ENCODE results near the gene FUOM. TPM values are rescaled to one million over a fixed set of nuclear protein-coding genes. Genes with fewer than 3 reads are reported as not detected.

Gene FUOM
- polyA plus RNA-seq, 3 donors = 29.8 to 56.8 (median 39.0) TPM

GRCh38 chr10:133337370-133337725, 20.5 kb downstream of the FUOM start:
- intact Hi-C loops (cut with micrococcal nuclease) = no loop called here
- H3K9me3 ChIP-seq (replicated peaks in 1 of 2; ENCODE audit: control insufficient read depth in 1 of 2, insufficient read depth in 1 of 2, low read length in 2 of 2) = peaks cover 5 to 29% of the 10 kb centered on the region in 2 donors

DNA sequence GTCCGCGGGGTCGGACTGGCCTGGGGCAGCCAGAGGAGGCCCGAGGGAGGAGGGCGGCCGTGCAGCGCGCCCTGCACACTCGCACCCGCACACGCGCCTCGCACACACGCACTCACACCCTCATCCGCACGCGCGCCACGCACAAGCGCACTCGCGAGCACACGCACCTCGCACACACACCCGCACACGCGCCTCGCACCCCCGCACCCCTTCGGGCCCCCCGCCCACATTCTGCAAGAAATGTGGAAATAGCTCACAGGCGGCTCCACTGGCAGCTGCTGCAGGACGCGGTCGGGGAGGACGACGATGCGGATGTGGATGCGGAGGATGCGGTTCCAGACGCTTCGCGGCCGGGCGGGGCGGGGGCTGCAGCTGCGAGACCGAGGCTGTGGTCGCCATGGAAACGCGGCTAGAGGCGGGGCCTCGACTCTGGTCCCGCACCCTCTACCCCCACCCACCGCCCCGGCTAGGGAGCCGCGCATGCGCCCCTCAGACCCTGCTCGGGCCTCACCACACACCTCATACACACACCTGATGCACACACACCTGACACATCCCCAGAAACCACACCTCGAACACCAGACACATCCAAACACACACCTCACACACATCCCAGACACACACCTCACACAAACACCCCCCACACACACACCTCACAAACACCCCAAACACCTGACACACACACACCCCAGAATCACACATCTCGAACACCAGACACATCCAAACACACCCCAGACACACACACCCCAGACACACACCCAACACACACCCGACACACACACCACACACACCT, 21.0 kb downstream of the FUOM start, which contains the start of gene CALY:
Gene CALY, minus strand, starts transcription at position 320 of the 793 bp plus-strand sequence. CDS start 7,907 bp downstream, outside the sequence.
- peaks cover 7% of the 10 kb centered on the region for H3K4me1 Mint-ChIP-seq
- Histone ChIP-seq H3K36me3 (replicated peaks in 1 of 2; ENCODE audit: control insufficient read depth in 1 of 2, insufficient read depth in 2 of 2, low read length in 2 of 2) (no peaks in the 10 kb centered on the region), H3K4me3 (replicated peaks in 1 of 3; ENCODE audit: low read depth in 2 of 3, low read length in 3 of 3) (peak within 1 kb of the TSS in 1 of 3 experiments; percentile 44), H2AFZ (ENCODE audit: insufficient read depth, low read depth, low read length, poor library complexity, severe bottlenecking) (peak within 1 kb of the TSS; percentile 41), H3K27me3 (ENCODE audit: control insufficient read depth in 2 of 2, insufficient read depth in 2 of 2, low read length in 2 of 2) (peaks cover 9 to 55% of the 10 kb centered on the region in 2 donors), H3K79me2 (ENCODE audit: insufficient read depth, low read length) (no peaks in the 10 kb centered on the region), H3K9me3 (replicated peaks in 1 of 2; ENCODE audit: control insufficient read depth in 1 of 2, insufficient read depth in 1 of 2, low read length in 2 of 2) (peaks cover 5 to 33% of the 10 kb centered on the region in 2 donors), H3K4me2 (replicated peaks; ENCODE audit: extremely low read depth, low read length, poor library complexity, severe bottlenecking) (peak within 1 kb of the TSS; percentile 48), H4K20me1 (ENCODE audit: insufficient read depth, low read length) (no peaks in the 10 kb centered on the region), H3K9ac (ENCODE audit: insufficient read depth, low read length, poor library complexity, severe bottlenecking) (no peak within 1 kb of the TSS), H3K4me1 (ENCODE audit: control insufficient read depth in 1 of 2, insufficient read depth in 2 of 2, low read length in 2 of 2) (peaks cover 7 to 12% of the 10 kb centered on the region in 2 donors), H3K27ac (ENCODE audit: low read depth in 1 of 2, low read length in 2 of 2) (no peak within 1 kb of the TSS)
- peak within 1 kb of the TSS; percentile 9 to 70 for H3K4me3 Mint-ChIP-seq
- no peaks in the 10 kb centered on the region for H3K36me3 Mint-ChIP-seq
- TF ChIP-seq, protein P1, sequence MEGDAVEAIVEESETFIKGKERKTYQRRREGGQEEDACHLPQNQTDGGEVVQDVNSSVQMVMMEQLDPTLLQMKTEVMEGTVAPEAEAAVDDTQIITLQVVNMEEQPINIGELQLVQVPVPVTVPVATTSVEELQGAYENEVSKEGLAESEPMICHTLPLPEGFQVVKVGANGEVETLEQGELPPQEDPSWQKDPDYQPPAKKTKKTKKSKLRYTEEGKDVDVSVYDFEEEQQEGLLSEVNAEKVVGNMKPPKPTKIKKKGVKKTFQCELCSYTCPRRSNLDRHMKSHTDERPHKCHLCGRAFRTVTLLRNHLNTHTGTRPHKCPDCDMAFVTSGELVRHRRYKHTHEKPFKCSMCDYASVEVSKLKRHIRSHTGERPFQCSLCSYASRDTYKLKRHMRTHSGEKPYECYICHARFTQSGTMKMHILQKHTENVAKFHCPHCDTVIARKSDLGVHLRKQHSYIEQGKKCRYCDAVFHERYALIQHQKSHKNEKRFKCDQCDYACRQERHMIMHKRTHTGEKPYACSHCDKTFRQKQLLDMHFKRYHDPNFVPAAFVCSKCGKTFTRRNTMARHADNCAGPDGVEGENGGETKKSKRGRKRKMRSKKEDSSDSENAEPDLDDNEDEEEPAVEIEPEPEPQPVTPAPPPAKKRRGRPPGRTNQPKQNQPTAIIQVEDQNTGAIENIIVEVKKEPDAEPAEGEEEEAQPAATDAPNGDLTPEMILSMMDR (IDR thresholded peaks at IDR 0.05) = no peak
- H3K9me3 Mint-ChIP-seq = peaks cover 0 to 16% (median 8%) of the 10 kb centered on the region in 7 donors
- no peak for DNase-seq
- intact Hi-C loops (cut with micrococcal nuclease) = no loop called here
- 14% methylated on average over 62 of the region's 63 CpGs for WGBS (ENCODE audit: insufficient coverage)
- H3K27ac Mint-ChIP-seq = no peak within 1 kb of the TSS
- peaks cover 28 to 44% (median 38%) of the 10 kb centered on the region in 3 donors for H3K27me3 Mint-ChIP-seq (ENCODE audit: low read depth in 3 of 3)

More at GRCh38 chr10:133337370-133337725, 20.5 kb downstream of the FUOM start:
- Histone ChIP-seq H2AFZ (ENCODE audit: insufficient read depth, low read depth, low read length, poor library complexity, severe bottlenecking) (no peak overlapping the region), H3K4me3 (replicated peaks in 1 of 3; ENCODE audit: low read depth in 2 of 3, low read length in 3 of 3) (no peak overlapping the region), H3K4me2 (replicated peaks; ENCODE audit: extremely low read depth, low read length, poor library complexity, severe bottlenecking) (no peak overlapping the region), H3K9ac (ENCODE audit: insufficient read depth, low read length, poor library complexity, severe bottlenecking) (no peak overlapping the region), H3K4me1 (ENCODE audit: control insufficient read depth in 1 of 2, insufficient read depth in 2 of 2, low read length in 2 of 2) (peaks cover 7 to 12% of the 10 kb centered on the region in 2 donors), H3K27ac (ENCODE audit: low read depth in 1 of 2, low read length in 2 of 2) (no peak overlapping the region), H3K27me3 (ENCODE audit: control insufficient read depth in 2 of 2, insufficient read depth in 2 of 2, low read length in 2 of 2) (peaks cover 9 to 52% of the 10 kb centered on the region in 2 donors), H3K36me3 (replicated peaks in 1 of 2; ENCODE audit: control insufficient read depth in 1 of 2, insufficient read depth in 2 of 2, low read length in 2 of 2) (no peaks in the 10 kb centered on the region), H3K79me2 (ENCODE audit: insufficient read depth, low read length) (no peaks in the 10 kb centered on the region), H4K20me1 (ENCODE audit: insufficient read depth, low read length) (no peaks in the 10 kb centered on the region)
- Mint-ChIP-seq H3K27me3 (ENCODE audit: low read depth in 3 of 3) (peaks cover 25 to 39% (median 36%) of the 10 kb centered on the region in 3 donors), H3K4me1 (peaks cover 7% of the 10 kb centered on the region), H3K9me3 (peaks cover 0 to 16% (median 8%) of the 10 kb centered on the region in 7 donors), H3K4me3 (no peak overlapping the region), H3K27ac (no peak overlapping the region), H3K36me3 (no peaks in the 10 kb centered on the region)
- TF ChIP-seq, protein P1 (IDR thresholded peaks at IDR 0.05) = no peak
- DNase-seq = no peak
- WGBS (ENCODE audit: insufficient coverage) = 86% methylated on average over 3 of the region's 3 CpGs
